B cell (primary cell): ENCODE results near the gene NPFFR1. TPM values are rescaled to one million over a fixed set of nuclear protein-coding genes. Genes with fewer than 3 reads are reported as not detected.

Experiments
- ATAC-seq: fragments of 200-7000 bp; cut with Tn5 transposase; one replicate; pipeline ENCODE4 v1.10.0; 2021; ENCODE audit warnings: low read depth, mild to moderate bottlenecking, moderate number of reproducible peaks, moderate library complexity
- CTCF ChIA-PET: fragments of 350-600 bp; sonication (Branson Sonifier 250); formaldehyde crosslinking; loops from one replicate; lab custom pipeline; 2021; ENCODE audit warnings: antibody characterized with exemption, inconsistent platforms; lab: Charles Lee
- POLR2A ChIA-PET: fragments of 350-600 bp; sonication (Branson Sonifier 250); formaldehyde crosslinking; loops from one replicate; lab custom pipeline; 2021; ENCODE audit warnings: antibody characterized with exemption; lab: Charles Lee
- DNase-seq: peaks from one replicate; pipeline ENCODE4 v3.0.0; 2013
- H2AFZ ChIP-seq: 2 replicates; pipeline ENCODE4 v1.6.1; 2012; ENCODE audit warnings: mild to moderate bottlenecking, low read depth, low read length; ENCODE audit not compliant: insufficient read depth, poor library complexity, severe bottlenecking
- H3K27ac ChIP-seq, 2 donors: 1 replicate in 1 of 2; 2 replicates in 1 of 2; pipeline ENCODE4 v1.5.1; 2012 to 2013; ENCODE audit warnings: low read length in 2 of 2, mild to moderate bottlenecking in 2 of 2, moderate library complexity in 1 of 2
- H3K27me3 ChIP-seq, 4 experiments: fragments of 200-600 bp in 1 of 4; sonication (generic) in 1 of 4; replicated peaks in 1 of 4; 1 replicate in 2 of 4; 2 replicates in 2 of 4; pipeline versions ENCODE4 v1.6.1 to v1.7.0; 2013 to 2016; ENCODE audit warnings: low read length in 3 of 4, mild to moderate bottlenecking in 2 of 4, mixed read lengths in 1 of 4, moderate library complexity in 1 of 4; ENCODE audit not compliant: insufficient read depth in 4 of 4, control insufficient read depth in 3 of 4; ENCODE audit errors: control extremely low read depth in 1 of 4
- H3K36me3 ChIP-seq, 2 experiments: replicated peaks in 1 of 2; 1 replicate in 1 of 2; 2 replicates in 1 of 2; pipeline versions ENCODE4 v1.6.1 to v1.7.1; 2013; ENCODE audit warnings: low read length in 1 of 2; ENCODE audit not compliant: insufficient read depth in 2 of 2, control insufficient read depth in 1 of 2; ENCODE audit errors: control extremely low read depth in 1 of 2, extremely low read depth in 1 of 2
- H3K4me1 ChIP-seq, 2 donors: fragments of 200-600 bp in 1 of 2; sonication (generic) in 1 of 2; 1 replicate in 1 of 2; 2 replicates in 1 of 2; pipeline versions ENCODE4 v1.5.1 to v1.6.1; 2013 to 2017; ENCODE audit warnings: low read length in 2 of 2; ENCODE audit not compliant: control insufficient read depth in 2 of 2, insufficient read depth in 2 of 2
- H3K4me2 ChIP-seq: replicated peaks from 2 replicates; pipeline ENCODE3; 2012; ENCODE audit warnings: mild to moderate bottlenecking, low read depth, low read length; ENCODE audit not compliant: poor library complexity, severe bottlenecking
- H3K4me3 ChIP-seq, 5 experiments: fragments of 200-600 bp in 1 of 5; sonication (generic) in 1 of 5; 1 replicate in 3 of 5; 2 replicates in 2 of 5; pipeline versions ENCODE4 v1.5.1 to v1.7.0; 2011 to 2016; ENCODE audit warnings: low read length in 4 of 5, mild to moderate bottlenecking in 4 of 5, low read depth in 2 of 5, control low read depth in 1 of 5, moderate library complexity in 1 of 5; ENCODE audit not compliant: insufficient read depth in 1 of 5; ENCODE audit errors: control extremely low read depth in 1 of 5, extremely low read depth in 1 of 5
- H3K79me2 ChIP-seq: fragments of 200-600 bp; sonication (generic); one replicate; pipeline ENCODE4 v1.6.0; 2016; ENCODE audit warnings: low read length; ENCODE audit not compliant: control insufficient read depth, insufficient read depth
- H3K9ac ChIP-seq: fragments of 200-600 bp; sonication (generic); 2 replicates; pipeline ENCODE4 v1.6.1; 2017; ENCODE audit warnings: mild to moderate bottlenecking, low read length, moderate library complexity
- H3K9me3 ChIP-seq, 3 donors: one replicate each; pipeline versions ENCODE4 v1.6.1 to v1.7.1; 2013; ENCODE audit warnings: low read length in 2 of 3; ENCODE audit not compliant: control insufficient read depth in 2 of 3, insufficient read depth in 1 of 3; ENCODE audit errors: control extremely low read depth in 1 of 3
- H4K20me1 ChIP-seq: 2 replicates; pipeline ENCODE4 v1.6.0; 2012; ENCODE audit warnings: mild to moderate bottlenecking, low read length; ENCODE audit not compliant: insufficient read depth, control insufficient read depth, poor library complexity, severe bottlenecking
- H3K27ac Mint-ChIP-seq: one replicate; pipeline ENCODE4 v1.8.0; 2021; ENCODE audit warnings: mixed read lengths
- H3K27me3 Mint-ChIP-seq: one replicate; pipeline ENCODE4 v1.8.0; 2021; ENCODE audit warnings: mixed read lengths
- H3K4me1 Mint-ChIP-seq: one replicate; pipeline ENCODE4 v1.8.0; 2021; ENCODE audit warnings: mixed read lengths
- H3K4me3 Mint-ChIP-seq: one replicate; pipeline ENCODE4 v1.8.0; 2021; ENCODE audit warnings: mixed read lengths
- H3K9me3 Mint-ChIP-seq: one replicate; pipeline ENCODE4 v1.8.0; 2022; ENCODE audit warnings: mixed read lengths; ENCODE audit not compliant: insufficient read depth
- CTCF ChIP-seq: fragments of 200-600 bp; IDR thresholded peaks from one replicate; pipeline ENCODE4 v1.8.0; 2022; ENCODE audit warnings: antibody characterized with exemption, mild to moderate bottlenecking
- EZH2 ChIP-seq: IDR thresholded peaks from 2 replicates; pipeline ENCODE4 v1.6.1; 2012; ENCODE audit warnings: borderline replicate concordance, low read depth, mild to moderate bottlenecking, moderate library complexity, low read length; ENCODE audit not compliant: insufficient read depth, poor library complexity, severe bottlenecking
- WGBS: methylation state at CpG from one replicate; pipeline ENCODE4 v1.1.5; 2013; ENCODE audit warnings: missing lambda C conversion rate; ENCODE audit not compliant: insufficient coverage; 5-methylcytosine and 5-hydroxymethylcytosine counted together
- intact Hi-C: fragments of 100-400 bp; cut with micrococcal nuclease; formaldehyde crosslinking; loops from one replicate; pipeline ENCODE4 v1.10.0; 2022
- polyA plus RNA-seq: library from polyadenylated mRNA; depleted of rRNA; stranded (reverse); fragments of >200 nt; gene quantifications from 2 replicates; pipeline ENCODE4 v1.2.3, GENCODE V29; 2012
- total RNA-seq, 2 donors: library from RNA; stranded (reverse); fragments of 120-200 nt in 1 of 2; gene quantifications; 1 replicate in 1 of 2; 2 replicates in 1 of 2; pipeline versions ENCODE4 v1.2.3 to v1.2.4, GENCODE V29; 2013 to 2022

NPFFR1 gene
- total and polyA plus RNA-seq, 2 donors (not counting 1 experiment from before 2014, with no cell fraction given) = not detected

- intact Hi-C loops = loop anchor here (5.0 kb wide), 1 partner anchor 44 kb away; no protein-coding TSS in a partner anchor
- DNase-seq (no peak), ATAC-seq (no peak)
- Mint-ChIP-seq H3K4me3 (no peak overlapping the region), H3K27ac (no peak overlapping the region), H3K9me3 (peaks cover 5% of the 10 kb centered on the region), H3K4me1 (no peaks in the 10 kb centered on the region), H3K27me3 (peaks cover 33% of the 10 kb centered on the region)
- Histone ChIP-seq H3K4me3 (no peak overlapping the region), H3K9me3 (peaks cover 0 to 5% (median 5%) of the 10 kb centered on the region in 3 donors), H3K36me3 (no peaks in the 10 kb centered on the region), H4K20me1 (no peaks in the 10 kb centered on the region), H2AFZ (no peak overlapping the region), H3K4me2 (no peak overlapping the region), H3K27me3 (peaks cover 0 to 6% (median 0%) of the 10 kb centered on the region in 4 experiments), H3K4me1 (no peaks in the 10 kb centered on the region), H3K27ac (no peak overlapping the region), H3K79me2 (no peaks in the 10 kb centered on the region), H3K9ac (no peak overlapping the region)
- POLR2A ChIA-PET = no interaction called here
- CTCF ChIA-PET = interaction anchor here (1.4 to 16.5 kb wide), 5 partner anchors 10 to 99 kb away, joined by 4 to 185 read pairs (median 19); no protein-coding TSS in a partner anchor
- TF ChIP-seq CTCF (no peak), EZH2 (no peak)
- 98% methylated on average over 7 of the region's 7 CpGs for WGBS
Observed at GRCh38 chr10:70266056-70266455, 17.7 kb downstream of the NPFFR1 start.

GRCh38 chr10:70265032-70265689 lies 18.6 kb downstream of the NPFFR1 start:
- no peaks in the 10 kb centered on the region for H3K79me2 ChIP-seq
- no peak overlapping the region for H3K4me2 ChIP-seq
- Mint-ChIP-seq H3K27ac (no peak overlapping the region), H3K27me3 (peaks cover 33% of the 10 kb centered on the region), H3K9me3 (peaks cover 5% of the 10 kb centered on the region), H3K4me1 (no peaks in the 10 kb centered on the region), H3K4me3 (no peak overlapping the region)
- CTCF ChIA-PET = interaction anchor here (0.6 to 16.5 kb wide), 9 partner anchors 11 to 100 kb away, joined by 3 to 185 read pairs (median 3); no protein-coding TSS in a partner anchor
- H3K27me3 ChIP-seq = peaks cover 0 to 13% (median 0%) of the 10 kb centered on the region in 4 experiments
- no peaks in the 10 kb centered on the region for H3K4me1 ChIP-seq
- 44% methylated on average over 6 of the region's 10 CpGs for WGBS
- no peak overlapping the region for H3K27ac ChIP-seq
- no peak overlapping the region for H3K9ac ChIP-seq
- intact Hi-C loops = loop anchor here (1.0 to 5.0 kb wide), 2 partner anchors 43 to 99 kb away; no protein-coding TSS in a partner anchor
- no peak overlapping the region for H2AFZ ChIP-seq
- POLR2A ChIA-PET = interaction anchor here (0.5 kb wide), 1 partner anchor 21 kb away, joined by 5 read pairs; no protein-coding TSS in a partner anchor
- H4K20me1 ChIP-seq = no peaks in the 10 kb centered on the region
- no peak overlapping the region for H3K4me3 ChIP-seq
- ATAC-seq = no peak
- H3K36me3 ChIP-seq = no peaks in the 10 kb centered on the region
- peaks cover 0 to 11% (median 9%) of the 10 kb centered on the region in 3 donors for H3K9me3 ChIP-seq
- no peak for DNase-seq
- TF ChIP-seq CTCF = no peak
- TF ChIP-seq EZH2 = no peak
